Neutrophil (primary cell): ENCODE data around the gene STARD7.
"Not testable (repeated sequence)": the region's sequence is repeated elsewhere in the genome, so short reads cannot be mapped to it uniquely, and the experiment has no call there.

Source experiments
- H3K27ac ChIP-seq: fragments of 200-600 bp; sonication (generic); 2 replicates; pipeline ENCODE4 v1.5.1; 2016; ENCODE audit warnings: mild to moderate bottlenecking, moderate library complexity
- H3K27me3 ChIP-seq: fragments of 200-600 bp; sonication (generic); 2 replicates; pipeline ENCODE4 v1.6.0; 2016; ENCODE audit warnings: mild to moderate bottlenecking
- H3K36me3 ChIP-seq: fragments of 200-600 bp; sonication (generic); 2 replicates; pipeline ENCODE4 v1.5.1; 2017
- H3K4me1 ChIP-seq, 2 experiments: fragments of 200-600 bp in 1 of 2; sonication (generic) in 1 of 2; 1 replicate in 1 of 2; 2 replicates in 1 of 2; pipeline versions ENCODE4 v1.5.1 to v1.6.1; 2013 to 2016; ENCODE audit warnings: low read depth in 1 of 2, low read length in 1 of 2, mild to moderate bottlenecking in 1 of 2, moderate library complexity in 1 of 2; ENCODE audit not compliant: control insufficient read depth in 1 of 2, insufficient read depth in 1 of 2
- H3K4me3 ChIP-seq, 2 experiments: fragments of 200-600 bp in 1 of 2; sonication (generic) in 1 of 2; 1 replicate in 1 of 2; 2 replicates in 1 of 2; pipeline ENCODE4 v1.5.1; 2013 to 2016; ENCODE audit warnings: low read depth in 1 of 2, low read length in 1 of 2, mild to moderate bottlenecking in 1 of 2, moderate library complexity in 1 of 2
- H3K9me3 ChIP-seq: fragments of 200-600 bp; sonication (generic); 2 replicates; pipeline ENCODE4 v1.5.1; 2016
- CTCF ChIP-seq: fragments of 200-600 bp; sonication (generic); IDR thresholded peaks from 2 replicates; pipeline ENCODE4 v1.5.1; 2016; ENCODE audit warnings: antibody characterized with exemption

The STARD7 gene

GRCh38 chr2:96161898-96162297 lies 46.7 kb downstream of the STARD7 start:
- Histone ChIP-seq H3K36me3 (no peaks in the 10 kb centered on the region), H3K27ac (no peak overlapping the region), H3K9me3 (no peaks in the 10 kb centered on the region), H3K4me3 (no peak overlapping the region), H3K27me3 (no peaks in the 10 kb centered on the region), H3K4me1 (peaks cover 6 to 8% of the 10 kb centered on the region in 2 experiments)
- no peak for TF ChIP-seq CTCF

- H3K9me3 ChIP-seq, H3K36me3 ChIP-seq, H3K27ac ChIP-seq, H3K4me1 ChIP-seq, H3K27me3 ChIP-seq, H3K4me3 ChIP-seq: not testable (repeated sequence)
Measured at GRCh38 chr2:96160366-96160765, 48.3 kb downstream of the STARD7 start.

- Histone ChIP-seq H3K36me3 (no peaks in the 10 kb centered on the region), H3K27ac (no peak overlapping the region), H3K9me3 (no peaks in the 10 kb centered on the region), H3K27me3 (no peaks in the 10 kb centered on the region), H3K4me1 (peaks cover 6 to 8% of the 10 kb centered on the region in 2 experiments), H3K4me3 (no peak overlapping the region)
- TF ChIP-seq CTCF = no peak
Measured at GRCh38 chr2:96159084-96159830, 49.4 kb downstream of the STARD7 start.

- H3K4me1 ChIP-seq = peaks cover 6 to 8% of the 10 kb centered on the region in 2 experiments
- H3K4me3 ChIP-seq = no peak overlapping the region
- H3K36me3 ChIP-seq = no peaks in the 10 kb centered on the region
- H3K27ac ChIP-seq = no peak overlapping the region
- H3K27me3 ChIP-seq = no peaks in the 10 kb centered on the region
- no peak for TF ChIP-seq CTCF
- no peaks in the 10 kb centered on the region for H3K9me3 ChIP-seq
Measured at GRCh38 chr2:96158554-96158940, 50.1 kb downstream of the STARD7 start.

GRCh38 chr2:96157649-96158553 lies 50.7 kb downstream of the STARD7 start:
- no peaks in the 10 kb centered on the region for H3K27me3 ChIP-seq
- no peaks in the 10 kb centered on the region for H3K36me3 ChIP-seq
- TF ChIP-seq CTCF = no peak
- H3K27ac ChIP-seq = no peak overlapping the region
- peaks cover 6 to 8% of the 10 kb centered on the region in 2 experiments for H3K4me1 ChIP-seq
- no peaks in the 10 kb centered on the region for H3K9me3 ChIP-seq
- no peak overlapping the region for H3K4me3 ChIP-seq
